ENCODE measurements around the gene MTAP.

MTAP gene

GRCh38 chr9:21804791-21805190, 2.4 kb downstream of the MTAP start:
- no peak for DNase-seq (ENCODE audit: low read depth in 3 of 3)

DNA sequence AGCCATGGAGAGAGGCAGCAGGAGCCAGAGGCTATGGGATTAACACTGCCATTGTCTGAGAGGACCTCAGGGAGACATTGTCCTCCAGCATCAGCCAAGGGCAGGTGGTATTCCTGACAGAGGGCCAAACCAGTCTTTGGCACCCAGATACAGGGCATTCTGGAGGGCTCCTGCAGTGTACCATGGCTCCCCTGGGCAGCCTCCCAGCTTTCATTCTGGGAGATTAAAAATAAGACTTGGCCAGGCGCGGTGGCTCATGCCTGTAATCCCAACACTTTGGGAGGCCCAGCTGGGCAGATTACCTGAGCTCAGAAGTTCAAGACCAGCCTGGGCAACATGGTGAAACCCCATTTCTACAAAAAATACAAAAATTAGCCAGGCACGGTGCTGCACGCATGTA, 4.2 kb downstream of the MTAP start:
- DNase-seq (ENCODE audit: low read depth in 3 of 3) = no peak

GRCh38 chr9:21810388-21810787, 8.0 kb downstream of the MTAP start:
- DNase-seq (ENCODE audit: low read depth in 3 of 3) = no peak

DNA sequence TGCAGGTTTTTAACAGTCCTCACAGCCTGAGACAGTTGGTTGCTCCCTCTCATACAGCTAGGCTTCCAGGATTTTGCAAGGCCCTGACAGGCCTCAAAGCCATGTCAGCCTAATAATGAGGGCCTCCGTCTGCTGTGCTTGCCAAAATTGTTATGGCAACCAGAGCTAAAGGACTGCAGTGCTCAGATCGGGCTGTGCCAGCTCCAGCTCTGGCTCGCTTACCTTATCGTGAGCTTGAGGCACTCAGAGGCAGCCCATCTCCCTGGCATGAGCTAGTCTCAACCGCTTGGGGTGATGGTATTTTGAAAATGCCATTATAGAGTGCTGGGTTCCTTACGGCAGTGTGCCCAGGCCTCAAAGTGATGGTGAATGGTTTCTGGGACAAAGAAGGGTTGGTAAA, 8.4 kb downstream of the MTAP start:
- no peak for DNase-seq (ENCODE audit: low read depth in 3 of 3)

DNA sequence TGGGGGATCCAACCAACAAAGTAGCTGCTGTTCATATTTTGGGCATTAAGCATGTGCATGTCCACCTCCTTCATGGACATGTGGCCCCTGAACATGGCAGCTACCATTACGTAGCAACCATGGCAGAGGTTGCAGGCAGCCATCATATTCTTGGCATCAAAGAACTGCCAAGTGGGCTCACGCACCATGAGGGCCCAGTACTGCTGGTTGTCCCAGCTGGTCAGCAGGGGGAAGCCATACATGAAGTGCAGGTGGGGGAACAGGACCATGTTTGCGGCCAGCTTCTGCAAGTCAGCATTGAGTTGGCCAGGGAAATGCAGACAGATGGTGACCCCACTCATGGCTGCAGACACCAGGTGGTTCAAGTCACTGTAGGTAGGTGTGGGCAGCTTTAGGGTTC, 9.5 kb downstream of the MTAP start:
- DNase-seq (ENCODE audit: low read depth in 3 of 3) = no peak

DNA sequence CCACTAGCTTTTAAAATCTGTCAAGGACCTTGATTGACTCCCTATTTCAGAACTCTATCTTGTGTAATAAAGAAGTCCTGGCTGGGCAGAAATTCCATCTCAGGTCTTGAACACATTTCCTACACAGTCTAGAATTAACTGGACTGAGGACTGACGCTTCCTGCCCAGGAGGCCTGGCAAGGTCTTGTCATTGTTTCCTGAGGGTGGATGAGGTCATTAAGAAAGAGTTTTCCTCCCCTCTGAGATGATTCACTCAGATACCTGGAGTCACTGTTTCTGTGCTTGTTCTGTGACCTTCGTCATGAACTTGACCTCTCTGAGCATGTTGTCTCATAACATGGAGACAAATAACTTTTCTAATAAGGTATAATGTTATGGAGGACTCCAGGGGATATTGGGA, 10.0 kb downstream of the MTAP start:
- no peak for DNase-seq (ENCODE audit: low read depth in 3 of 3)

DNA sequence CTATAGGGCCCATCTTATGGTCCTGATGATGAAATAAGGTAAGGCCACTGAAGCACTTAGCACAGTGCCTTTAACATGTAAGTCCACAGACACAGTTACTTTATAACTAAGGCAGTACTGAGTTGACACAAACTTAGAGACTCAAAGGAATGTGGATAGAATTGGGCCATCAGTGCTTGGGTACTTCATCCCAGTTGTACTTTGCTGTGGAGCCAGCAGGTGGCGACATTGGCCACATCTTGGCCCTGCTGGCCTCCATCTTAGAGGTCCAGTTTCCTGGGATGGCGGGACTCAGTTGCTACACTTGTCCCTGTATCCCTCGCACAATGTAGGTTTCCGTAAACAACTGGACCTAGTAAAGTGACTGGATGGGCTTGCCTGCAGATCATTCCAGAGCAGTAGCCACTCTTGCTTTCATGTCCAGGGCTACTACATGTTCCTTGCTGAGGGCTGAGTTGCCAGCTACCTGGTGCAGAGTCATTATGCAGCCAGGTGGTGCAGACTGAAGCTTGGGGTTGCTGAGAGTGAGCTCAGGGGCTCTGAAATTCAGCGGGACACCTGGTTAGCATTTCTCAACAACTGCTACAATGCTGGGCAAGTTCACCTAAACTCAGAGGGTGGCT, 10.6 kb downstream of the MTAP start:
- peak; percentile 43 to 61 (median 44) for DNase-seq (ENCODE audit: low read depth in 3 of 3)

DNA sequence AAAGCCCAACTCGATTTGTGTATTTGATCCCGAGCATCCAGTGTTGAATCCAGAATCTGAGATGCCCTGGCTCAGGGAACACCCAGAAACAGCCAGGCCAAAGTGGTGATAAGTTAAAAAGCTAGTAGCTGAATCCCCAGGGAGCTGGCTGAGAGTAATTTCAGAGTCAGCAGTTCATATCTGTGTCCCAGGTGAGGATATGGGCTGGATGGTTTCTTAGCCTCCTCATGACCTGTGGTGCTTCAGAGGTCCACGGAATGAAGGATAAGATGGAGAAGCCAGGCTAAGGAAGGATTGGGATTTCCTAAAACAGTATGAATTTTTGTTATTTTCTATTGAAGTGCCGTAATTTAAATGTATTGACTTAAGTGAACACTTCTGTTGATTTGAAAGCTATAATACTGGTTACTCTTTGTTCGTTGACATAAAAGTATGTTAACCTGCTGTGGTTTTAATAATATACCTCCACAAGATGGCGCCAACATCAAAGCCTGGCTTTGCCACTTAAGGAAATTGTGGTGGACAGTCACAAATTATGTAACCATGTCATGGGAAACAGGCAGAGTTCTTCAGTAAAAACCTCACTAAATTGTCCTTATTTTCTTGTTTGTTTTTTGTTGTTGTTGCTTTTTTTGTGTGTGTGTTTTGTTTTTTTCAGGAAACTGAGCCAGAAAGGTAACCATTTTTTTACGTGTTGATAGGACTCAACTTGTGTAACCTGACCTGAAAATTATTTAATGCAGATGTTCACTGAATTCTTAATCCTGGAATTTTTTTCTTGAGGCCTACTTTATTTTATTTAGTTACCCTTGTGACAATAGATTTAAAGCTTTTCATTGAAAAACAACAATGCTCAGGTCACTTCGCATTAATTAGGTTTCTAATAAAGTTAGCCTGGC, 11.4 kb downstream of the MTAP start:
- DNase-seq (ENCODE audit: low read depth in 3 of 3) = peak in 2 of 3 experiments; percentile 19 to 58

- no peak for DNase-seq (ENCODE audit: low read depth in 3 of 3)
Observed at GRCh38 chr9:21815643-21816042, 13.2 kb downstream of the MTAP start.

- no peak for DNase-seq (ENCODE audit: low read depth in 3 of 3)
Observed at GRCh38 chr9:21817176-21817575, 14.7 kb downstream of the MTAP start.

DNA sequence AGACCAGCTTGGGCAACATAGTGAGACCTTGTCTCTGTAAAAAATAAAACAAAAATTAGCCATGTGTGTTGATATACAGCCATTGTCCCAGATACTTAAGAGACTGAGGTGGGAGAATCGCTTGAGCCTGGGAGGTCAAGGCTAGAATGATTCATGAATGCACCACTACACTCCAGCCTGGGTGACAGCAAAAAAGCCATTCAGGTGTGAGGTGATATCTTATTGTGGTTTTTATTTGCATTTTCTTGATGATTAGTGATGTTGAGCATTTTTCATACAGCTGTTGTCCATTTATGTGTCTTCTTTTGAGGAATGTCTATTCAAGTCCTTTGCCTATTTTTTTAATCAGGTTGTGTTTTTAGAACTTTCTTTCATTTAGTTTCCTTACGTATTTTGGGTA, 23.2 kb downstream of the MTAP start:
- DNase-seq (ENCODE audit: low read depth in 3 of 3) = no peak

DNA sequence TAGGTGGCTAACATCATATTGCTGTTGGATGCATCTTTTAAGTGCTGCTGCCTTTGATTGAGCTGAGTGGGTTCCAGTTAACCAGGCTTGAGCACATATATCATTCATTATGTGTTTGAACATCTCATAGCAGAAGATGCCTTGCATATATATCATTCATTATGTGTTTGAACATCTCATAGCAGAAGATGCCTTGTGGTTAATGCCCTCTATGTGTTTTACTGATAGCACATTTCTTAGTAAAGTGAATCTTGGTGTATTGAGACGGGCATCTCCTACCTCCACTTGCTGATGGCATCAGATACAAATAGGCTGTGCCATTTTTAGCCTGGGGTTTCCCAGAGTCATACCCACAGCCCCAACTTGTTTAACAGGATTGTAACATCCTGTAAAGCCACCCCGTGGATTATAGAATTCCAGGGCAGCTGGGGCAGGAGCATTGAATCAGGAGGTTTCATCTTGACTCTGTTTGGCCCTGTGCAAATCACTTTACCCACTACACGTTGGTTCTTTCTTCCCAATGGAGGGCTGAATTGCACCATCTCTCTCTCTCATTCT, 26.5 kb downstream of the MTAP start:
- no peak for DNase-seq (ENCODE audit: low read depth in 3 of 3)

GRCh38 chr9:21830589-21830988, 28.2 kb downstream of the MTAP start:
- DNase-seq (ENCODE audit: low read depth in 3 of 3) = no peak

GRCh38 chr9:21831841-21832509, 29.5 kb downstream of the MTAP start:
- DNase-seq (ENCODE audit: low read depth in 3 of 3) = peak in 1 of 3 experiments; percentile 25

GRCh38 chr9:21833090-21833801, 30.8 kb downstream of the MTAP start:
- DNase-seq (ENCODE audit: low read depth in 3 of 3) = no peak

DNA sequence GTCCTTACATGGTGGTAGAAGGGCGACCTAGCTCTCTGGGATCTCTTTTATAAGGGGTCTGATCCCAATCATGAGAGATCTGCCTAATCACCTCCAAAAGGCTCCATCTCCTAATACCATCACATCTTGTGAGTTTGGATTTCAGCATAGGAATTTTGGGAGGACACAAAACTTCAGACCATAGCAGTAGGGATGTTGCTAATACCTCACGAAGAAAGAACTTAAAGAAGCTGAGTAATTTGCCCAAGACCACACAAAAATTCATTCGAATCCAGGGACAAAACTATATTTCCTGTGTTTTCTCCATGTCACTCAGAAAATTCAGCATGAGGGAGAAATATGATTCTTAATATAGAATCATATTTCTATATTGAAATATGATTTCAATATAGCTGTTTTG, 32.7 kb downstream of the MTAP start:
- DNase-seq (ENCODE audit: low read depth in 3 of 3) = no peak

GRCh38 chr9:21836437-21837161, 34.2 kb downstream of the MTAP start:
- DNase-seq (ENCODE audit: low read depth in 3 of 3) = no peak

GRCh38 chr9:21837501-21837900, 35.1 kb downstream of the MTAP start:
- DNase-seq (ENCODE audit: low read depth in 3 of 3) = no peak

DNA sequence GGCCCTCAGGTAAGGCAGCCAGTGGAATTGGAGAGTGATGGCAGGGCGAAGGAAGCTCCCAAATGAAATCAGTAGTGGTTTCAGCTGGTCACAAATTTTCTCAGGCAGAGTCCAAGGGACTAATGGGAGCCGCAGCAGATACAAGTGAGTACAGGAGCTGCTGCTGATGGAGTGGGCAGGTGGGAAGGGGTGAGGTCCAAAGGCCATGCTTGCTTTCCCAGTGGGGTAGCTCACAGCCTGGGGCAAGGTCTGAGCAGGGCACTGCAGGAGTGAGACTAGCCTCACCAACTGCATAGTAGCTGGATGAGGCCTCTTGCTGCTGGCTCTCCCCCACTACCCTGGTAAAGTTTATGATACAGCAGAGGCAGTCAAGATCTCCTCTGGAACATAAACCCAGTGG, 38.2 kb downstream of the MTAP start:
- DNase-seq (ENCODE audit: low read depth in 3 of 3) = no peak

- DNase-seq (ENCODE audit: low read depth in 3 of 3) = no peak
Observed at GRCh38 chr9:21841133-21841532, 38.7 kb downstream of the MTAP start.

GRCh38 chr9:21848615-21849014, 46.2 kb downstream of the MTAP start:
- no peak for DNase-seq (ENCODE audit: low read depth in 3 of 3)
